GM18511 (cell line): ENCODE results near the gene IST1.
"Not testable (repeated sequence)": the region's sequence is repeated elsewhere in the genome, so short reads cannot be mapped to it uniquely, and the experiment has no call there.

Source experiments
- ATAC-seq: cut with Tn5 transposase; IDR thresholded peaks from one replicate; pipeline ENCODE4 v1.9.1; 2021; ENCODE audit warnings: mild to moderate bottlenecking, moderate library complexity; ENCODE audit not compliant: unreplicated experiment

Gene IST1

DNA sequence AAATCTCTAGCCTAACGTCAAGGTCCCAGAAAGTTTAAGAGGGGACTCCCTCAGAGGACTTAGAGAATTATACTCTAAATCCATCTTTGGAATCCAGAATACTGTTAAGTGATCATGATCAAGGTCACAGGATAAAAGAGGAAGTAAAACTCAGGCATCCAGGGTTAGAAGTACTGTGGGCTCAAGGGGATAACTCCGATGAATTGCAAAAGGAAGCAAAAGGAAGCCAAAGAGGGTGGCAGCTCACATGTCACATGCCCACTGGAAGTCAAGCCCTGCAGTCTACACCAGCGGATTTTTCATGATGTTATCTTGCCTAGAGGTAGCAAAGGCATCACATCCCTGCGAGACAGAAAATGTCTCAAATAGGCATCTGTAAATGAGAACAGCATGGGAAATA, 15.2 kb upstream of the IST1 start:
- ATAC-seq = no peak

DNA sequence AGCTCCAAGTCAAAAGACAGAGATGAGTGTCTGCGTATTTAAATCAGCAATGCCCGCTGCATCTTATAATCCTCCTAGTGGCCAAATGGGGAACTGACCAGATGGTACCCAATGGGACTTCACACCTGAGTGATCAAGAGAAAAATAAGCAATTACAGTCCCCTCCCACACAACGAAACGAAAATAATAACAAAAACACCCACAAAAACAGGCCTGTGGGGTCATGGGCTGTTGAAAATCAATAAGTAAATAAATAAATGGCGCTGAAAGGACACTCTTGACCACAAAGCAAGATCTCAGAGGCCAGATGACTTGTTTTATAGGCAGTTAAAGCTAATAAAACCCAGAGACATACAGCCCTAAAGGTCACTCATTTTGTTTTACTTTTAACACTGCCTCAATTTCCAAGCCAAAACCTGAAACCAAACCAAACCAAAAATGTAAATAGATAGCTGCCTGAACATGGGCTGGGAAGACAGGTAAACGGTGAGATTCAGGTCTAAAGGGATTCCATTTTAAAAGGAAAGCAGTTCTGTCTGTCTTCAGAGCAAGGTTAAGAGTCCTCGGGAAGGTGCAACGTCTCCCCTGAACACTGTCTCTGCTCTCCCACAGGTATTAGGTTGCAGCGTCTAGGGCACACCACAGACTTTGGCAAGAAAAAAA, 12.7 kb upstream of the IST1 start:
- peak; percentile 45 for ATAC-seq

DNA sequence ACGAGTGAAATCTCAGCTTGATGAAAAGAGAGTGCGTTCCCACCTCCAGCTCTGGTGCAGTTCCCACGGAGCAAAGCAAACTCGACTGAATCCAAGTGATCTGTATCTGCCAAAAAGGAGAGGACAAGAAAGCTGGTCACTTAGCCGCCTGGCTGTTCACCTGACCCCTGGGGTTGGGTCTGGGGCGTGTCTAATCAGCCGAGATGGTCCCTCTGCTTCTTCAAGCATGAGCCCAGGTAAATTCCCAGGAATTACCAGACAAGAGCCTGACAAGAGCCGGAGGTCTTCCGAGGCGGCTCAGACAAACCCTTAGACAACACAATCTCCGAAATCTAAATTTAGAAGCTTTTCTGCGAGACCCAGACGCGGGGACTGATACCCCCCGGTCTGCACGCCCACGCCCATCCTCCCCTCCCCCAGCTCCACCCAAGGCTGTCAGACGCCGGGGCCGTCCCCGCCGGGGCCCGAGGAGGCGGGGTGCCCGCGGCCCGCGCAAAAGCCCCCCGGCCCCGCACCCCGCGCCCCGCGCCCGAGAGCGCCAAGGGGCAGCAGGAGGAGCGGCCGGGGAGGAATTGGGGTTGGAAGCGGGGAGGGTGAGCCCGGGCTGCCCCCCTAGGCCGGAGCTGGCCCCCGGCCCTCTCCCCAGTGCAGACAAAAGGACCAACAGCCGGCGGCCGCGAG, 12.0 kb upstream of the IST1 start:
- peak; percentile 57 for ATAC-seq

DNA sequence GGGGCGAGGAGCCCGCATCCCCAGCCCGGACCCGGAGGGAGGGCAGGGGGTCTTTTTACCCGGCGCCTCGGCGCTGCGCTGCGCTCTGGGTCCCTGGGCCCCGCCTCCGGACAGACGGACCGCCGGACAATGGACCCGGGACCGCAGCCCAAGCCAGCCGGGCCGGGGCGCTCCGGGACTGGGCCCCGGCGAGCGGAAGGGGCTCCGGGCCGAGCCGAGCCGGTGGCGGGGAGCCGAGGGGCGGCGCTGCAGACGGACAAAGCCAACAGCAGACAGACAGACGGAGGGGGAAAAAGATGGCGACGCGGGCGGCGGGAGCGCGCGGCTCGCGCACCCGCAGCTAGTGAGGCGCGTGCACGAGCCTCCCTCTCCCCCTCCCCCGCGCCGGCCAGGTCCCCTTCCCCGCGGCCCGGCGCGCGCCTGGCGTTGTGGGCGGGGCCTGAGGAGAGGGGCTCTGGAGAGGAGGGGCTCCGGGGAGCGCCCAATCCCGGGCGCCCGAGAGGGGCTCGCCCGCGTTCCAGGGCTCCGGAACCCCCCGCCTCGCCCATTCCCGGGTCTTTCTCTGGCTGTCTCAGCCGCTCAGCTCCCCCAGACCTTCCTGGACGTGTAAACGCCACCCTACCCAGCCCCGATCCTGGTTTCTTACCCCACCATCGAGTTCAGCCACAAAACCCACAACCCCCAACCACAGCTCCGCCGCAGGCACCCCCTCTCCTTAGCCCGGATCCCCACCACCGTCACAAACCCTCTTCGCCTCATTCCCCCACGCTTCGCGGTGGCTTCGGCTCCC, 11.3 kb upstream of the IST1 start, which contains the start of gene ZNF821:
Gene ZNF821, minus strand, starts transcription at position 334 of the 790 bp plus-strand sequence. CDS start 4,236 bp downstream, outside the sequence.
- ATAC-seq = peak; percentile 64

DNA sequence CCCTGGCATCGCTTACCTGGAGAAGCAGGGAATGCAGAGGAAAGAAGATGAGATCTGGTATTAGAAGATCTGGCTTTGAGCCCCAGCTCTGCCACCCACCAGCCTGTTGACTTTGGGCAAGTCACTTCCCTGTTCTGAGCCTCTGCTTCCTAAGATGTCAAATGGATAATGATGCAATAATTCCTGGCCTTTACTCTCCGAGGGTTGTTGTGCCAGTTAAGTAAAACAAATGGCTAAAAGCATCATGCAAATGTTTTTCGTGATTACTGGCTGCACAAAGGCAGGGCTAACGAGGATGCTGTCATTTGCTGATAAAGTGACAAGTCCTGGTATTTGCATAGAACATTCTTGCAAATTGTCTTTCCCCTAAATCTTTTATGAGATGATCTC, 10.1 kb upstream of the IST1 start:
- no peak for ATAC-seq

DNA sequence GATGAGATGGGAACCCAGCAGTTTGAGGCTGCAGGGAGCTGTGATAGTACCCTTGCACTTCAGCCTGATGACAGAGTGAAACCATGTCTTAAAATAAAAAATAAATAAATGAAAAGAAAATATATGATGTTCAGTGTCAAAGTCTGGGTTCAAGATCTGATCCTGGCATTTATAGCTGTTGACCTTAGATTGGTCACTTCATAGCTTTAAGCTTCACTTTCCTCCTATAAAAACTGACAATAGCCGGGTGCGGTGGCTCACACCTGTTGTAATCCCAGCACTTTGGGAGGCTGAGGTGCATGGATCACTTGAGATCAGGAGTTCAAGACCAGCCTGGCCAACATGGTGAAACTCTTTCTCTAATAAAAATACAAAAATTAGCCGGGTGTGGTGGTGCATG, 6.2 kb upstream of the IST1 start:
- no peak for ATAC-seq

DNA sequence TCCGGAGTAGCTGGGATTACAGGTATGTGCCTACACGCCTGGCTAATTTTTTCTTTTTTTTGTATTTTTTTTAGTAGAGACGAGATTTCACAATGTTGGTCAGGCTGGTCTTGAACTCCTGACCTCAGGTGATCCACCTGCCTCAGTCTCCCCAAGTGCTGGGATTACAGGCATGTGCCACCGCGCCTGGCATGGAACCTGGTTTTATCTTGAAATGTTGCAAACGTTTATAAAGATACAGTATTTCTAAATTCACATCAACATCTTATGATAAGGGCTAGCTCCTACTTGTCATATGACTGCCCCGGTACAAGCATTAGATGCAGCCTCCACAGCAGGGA, 1.5 kb upstream of the IST1 start:
- ATAC-seq = no peak

DNA sequence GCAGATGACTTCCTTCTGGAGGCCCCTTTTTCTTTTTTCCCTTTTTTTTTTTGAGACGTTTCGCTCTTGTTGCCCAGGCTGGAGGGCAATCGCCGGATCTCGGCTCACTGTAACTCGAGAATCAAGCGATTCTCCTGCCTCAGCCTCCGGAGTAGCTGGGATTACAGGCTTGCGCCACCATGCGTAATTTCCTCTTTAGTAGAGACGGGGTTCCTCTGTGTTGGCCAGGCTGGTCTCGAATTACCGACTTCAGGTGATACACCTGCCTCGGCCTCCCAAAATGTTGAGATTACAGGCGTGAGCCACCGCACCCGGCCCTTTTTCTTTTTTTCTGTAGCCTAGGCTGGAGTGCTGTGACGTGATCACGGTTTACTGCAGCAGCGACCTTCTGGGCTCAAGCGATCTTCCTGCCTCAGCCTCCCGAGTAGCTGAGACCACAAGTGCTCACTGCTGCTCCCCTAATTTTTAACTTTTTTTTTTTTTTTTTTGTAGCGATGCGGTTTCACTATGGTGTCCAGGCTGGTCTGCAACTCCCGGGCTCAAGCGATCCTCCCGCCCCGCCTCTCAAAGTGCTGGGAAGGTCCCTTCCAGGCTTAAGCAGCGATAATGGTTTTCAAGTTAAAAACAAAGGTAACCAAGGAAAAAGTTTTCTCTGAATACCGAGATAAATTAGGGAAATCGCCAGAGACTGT, 956 bp upstream of the IST1 start:
- peak; percentile 30 for ATAC-seq

DNA sequence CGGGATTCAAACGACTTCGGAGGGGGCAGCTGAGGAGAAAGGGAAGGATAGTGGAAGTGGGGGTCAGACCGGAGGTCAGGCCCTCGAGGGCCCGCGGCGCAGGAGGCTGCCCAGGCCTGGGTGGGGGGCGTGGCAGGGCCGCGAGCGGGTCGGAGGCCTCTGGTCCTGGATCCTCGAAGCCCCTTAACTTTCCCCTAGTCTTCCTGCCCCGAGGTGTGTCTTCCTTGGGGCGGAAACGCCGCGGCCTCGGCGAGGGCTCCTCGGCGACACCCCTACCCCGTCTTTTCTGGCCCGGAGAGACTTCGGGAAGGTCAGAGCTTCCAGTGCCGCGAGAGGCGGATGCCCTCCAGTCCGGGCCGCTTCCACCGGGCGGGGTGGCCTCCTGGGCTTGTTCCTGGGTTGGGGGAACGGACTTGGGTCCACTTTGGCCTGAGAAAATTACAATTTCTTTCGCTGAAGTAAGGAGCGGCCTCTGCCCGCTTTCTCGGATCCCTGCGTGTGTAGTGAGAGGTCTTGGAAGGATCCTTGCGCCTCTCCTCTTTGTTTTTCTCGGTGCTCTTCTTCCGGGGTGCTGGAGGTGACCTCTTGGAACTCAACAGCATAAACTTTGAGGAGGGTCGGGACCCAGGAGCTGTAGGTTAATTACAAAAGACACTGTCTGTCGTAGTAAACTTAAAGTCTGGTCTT, 491 bp downstream of the IST1 start:
- peak; percentile 31 for ATAC-seq

DNA sequence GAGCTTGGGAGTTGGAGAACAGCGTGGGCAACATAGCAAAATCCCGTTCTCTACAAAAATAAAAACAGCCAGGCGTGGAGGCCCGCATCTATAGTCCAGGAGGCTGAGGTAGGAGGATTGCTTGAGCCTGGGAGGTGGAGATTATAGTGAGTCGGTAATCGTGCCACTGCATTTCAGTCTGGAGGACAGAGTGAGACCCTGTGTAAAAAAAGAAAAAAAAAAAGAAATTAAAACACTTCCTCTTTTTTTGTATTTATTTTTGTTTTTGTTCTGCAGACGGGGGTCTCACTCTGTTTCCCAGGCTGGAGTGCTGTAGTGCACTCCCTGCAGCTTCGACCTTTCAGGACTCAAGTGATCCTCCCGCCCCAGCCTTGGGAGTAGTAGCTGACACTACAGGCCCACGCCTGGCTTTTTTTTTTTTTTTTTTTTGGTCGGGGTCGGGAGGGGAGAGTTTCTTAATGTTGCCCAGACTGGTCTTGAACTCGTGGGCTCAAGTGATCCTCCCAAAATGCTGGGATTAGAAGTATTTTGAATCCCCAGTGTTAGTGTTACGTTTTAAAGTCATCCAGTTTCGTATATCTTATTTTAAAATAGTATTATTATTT, 1.5 kb downstream of the IST1 start:
- ATAC-seq = no peak

DNA sequence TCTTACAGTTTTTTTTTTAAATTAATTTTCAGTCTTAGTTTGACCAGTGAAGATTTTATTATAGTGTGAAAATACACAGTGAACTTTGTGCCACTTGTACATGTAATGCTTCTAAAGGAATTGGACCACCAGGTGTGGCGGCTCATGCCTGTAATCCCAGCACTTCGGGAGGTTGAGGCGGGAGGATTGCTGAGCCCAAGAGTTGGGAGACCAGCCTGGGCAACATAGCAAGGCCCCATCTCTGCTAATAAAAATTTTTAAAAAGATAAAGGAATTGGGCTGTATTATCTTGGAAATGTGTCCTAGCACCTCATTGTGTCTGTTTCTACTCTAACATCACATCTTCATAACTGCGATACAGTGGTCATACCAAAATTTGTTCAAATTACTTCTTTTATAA, 3.8 kb downstream of the IST1 start:
- ATAC-seq = no peak

DNA sequence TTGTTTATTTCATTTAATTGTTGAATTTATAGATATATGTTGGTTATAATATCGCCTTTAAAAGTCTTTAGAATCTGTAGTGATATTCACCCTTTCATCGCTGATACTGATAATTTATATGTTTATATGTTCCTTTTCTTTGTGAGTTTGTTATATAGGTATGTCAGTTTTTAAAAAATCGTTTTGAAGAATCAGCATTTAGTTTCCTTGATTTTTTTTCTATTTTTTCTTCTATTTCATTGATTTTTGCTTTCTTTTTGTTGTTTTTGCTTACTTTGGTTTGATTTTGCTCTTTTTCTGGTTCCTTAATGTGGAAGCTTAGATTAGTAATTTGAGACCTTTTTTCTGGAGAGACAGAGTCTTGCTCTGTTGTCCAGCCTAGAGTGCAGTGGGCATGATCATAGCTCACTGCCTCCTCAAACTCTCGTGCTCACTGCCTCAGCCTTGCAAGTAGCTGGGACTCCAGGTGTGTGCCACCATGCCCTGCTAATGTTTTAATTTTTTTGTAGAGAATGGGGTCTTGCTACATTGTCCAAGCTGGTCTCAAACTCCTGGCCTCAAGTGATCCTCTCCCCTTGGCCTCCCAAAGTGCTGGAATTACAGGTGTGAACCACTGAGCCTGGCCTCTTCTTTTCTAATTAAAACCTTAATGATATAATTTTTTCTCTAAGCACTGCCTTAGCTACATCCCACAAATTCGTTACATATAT, 7.5 kb downstream of the IST1 start:
- ATAC-seq = no peak

DNA sequence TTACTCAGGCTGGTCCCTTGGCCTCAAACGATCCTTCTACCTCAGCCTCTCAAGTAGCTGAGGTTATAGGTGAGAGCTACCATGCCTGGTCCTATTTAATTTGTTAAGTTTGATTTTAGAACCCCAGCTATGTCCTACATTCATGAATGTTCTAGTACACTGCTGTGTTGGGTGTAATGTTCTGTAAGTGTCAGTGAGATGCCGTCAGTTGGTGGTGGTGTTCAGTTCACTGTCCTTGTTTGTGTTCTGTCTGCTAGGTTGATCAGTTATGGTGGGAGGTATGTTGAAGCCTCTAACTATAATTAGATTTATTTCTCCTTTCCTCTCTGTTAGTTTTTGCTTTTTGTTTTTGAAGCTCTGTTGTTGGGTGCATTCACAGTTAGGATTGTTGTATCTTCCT, 8.3 kb downstream of the IST1 start:
- ATAC-seq = no peak

DNA sequence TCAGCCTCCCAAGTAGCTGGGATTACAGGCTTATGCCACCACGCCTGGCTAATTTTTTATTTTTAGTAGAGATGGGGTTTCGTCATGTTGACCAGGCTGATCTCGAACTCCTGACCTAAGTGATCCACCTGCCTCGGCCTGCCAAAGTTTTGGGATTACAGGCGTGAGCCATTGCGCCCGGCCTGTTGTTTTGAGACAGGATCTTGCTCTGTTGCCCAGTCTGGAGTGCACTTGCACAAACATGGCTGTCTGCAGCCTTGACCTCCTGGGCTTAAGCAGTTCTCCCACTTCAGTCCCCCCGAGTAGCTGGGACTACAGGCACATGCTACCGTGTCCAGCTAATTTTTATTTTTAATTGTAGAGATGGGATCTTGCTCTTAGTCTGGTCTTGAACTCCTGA, 8.9 kb downstream of the IST1 start:
- no peak for ATAC-seq

DNA sequence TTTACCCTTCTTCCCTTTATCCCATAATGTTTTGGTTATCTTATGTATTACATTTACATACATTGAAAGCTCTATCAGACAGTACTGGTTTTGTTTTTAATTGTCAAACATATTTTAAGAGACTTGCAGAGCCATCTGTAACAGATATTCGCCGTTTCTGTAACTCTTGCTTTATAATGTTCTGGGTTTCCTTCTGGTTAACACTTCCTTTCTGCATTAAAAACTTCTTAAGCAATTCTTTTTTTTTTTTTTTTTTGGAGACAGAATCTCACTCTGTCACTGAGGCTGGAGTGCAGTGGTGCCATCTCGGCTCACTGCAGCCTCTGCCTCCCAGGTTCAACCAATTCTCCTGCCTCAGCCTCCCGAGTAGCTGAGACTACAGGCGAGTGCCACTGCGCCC, 10.4 kb downstream of the IST1 start:
- not testable (repeated sequence) for ATAC-seq

DNA sequence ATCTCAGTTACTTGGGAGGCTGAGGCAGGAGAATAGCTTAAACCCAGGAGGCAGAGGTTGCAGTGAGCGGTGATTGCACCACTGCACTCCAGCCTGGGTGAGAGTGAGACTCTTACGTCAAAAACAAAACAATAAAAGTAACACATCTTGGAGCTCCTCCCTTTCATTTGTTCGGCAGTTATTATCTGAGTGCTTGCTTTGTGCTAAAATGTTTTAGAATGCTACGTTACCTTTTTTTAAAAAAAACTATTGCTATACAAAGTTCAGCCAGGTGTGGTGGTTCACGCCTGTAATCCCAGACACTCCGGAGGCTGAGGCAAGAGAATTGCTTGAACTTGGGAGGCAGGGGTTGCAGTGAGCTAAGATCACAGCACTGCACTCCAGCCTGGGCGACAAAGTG, 15.8 kb downstream of the IST1 start:
- ATAC-seq = no peak

DNA sequence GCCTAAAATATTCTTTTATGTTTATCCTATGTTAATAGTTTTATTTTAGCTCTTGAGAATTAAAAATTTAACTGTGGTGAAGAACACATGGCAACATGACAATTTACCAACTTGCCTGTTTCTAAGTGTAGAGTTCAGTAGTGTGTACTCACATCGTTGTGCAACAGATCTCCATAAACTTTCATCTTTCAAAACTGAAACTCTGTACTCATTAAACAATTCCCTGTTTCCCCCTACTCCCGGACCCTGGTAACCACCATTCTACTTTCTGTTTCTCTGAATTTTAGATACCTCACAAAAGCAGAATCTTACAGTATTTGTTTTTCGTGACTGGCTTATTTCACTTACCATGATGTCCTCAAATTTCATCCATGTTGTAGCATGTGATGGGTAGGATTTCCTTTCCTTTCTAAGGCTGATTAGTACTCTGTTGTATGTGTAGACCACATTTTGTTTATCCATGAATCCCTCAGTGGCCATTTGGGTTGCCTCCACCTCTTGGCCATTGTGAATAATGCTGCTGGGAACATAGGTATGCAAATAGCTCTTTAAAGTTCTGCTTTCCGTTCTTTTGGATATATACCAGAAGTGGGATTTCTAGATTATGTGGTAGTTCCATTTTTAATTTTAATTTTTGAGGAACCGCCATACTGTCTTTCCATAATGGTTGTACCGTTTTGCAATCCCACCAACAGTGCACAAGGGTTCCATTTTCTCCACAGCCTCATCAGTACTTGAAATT, 17.4 kb downstream of the IST1 start:
- no peak for ATAC-seq

DNA sequence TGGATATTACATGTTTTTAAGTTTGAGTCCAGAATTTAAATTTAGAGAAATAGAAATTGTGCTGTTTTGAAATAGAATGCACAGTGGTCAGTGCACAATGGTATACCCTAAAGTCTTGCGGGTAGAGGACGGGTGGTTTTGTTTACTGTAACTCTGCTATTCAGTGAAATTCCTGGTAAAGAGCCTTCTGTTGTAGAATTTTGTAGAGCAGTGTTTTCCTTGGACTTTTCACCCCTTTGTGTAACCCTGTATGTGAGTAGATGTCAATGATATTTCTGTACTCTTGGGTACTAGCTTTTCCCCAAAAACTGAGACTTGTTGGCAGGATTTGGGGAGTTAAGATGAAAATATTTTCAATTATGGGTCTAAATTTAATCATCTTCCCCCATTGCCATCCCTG, 19.5 kb downstream of the IST1 start:
- no peak for ATAC-seq

DNA sequence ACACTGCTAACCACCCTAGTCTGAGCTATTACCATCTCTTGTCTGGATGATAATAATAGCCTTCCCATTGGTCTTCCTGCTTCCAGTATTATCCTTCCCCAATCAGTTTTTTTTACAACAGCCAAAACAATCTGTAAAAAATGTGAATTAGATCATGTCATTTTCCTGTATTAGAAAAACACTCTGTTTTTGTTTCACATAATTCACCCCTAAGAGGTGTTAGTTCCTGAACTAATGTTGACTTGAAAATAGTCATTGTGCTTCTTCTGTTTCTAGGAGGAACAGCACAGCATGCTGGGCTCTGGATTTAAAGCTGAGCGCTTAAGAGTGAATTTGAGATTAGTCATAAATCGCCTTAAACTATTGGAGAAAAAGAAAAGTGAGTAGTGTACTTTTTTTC, 20.0 kb downstream of the IST1 start:
- no peak for ATAC-seq
